GM23338 (cell line): ENCODE measurements around the gene EBF4. TPM values are rescaled to one million over a fixed set of nuclear protein-coding genes. Genes with fewer than 3 reads are reported as not detected.

Experiments used
- ATAC-seq: fragments of 200-7000 bp; cut with Tn5 transposase; 3 replicates; pipeline ENCODE4 v1.9.1; 2020
- DNase-seq: peaks from one replicate; pipeline ENCODE4 v3.0.0-alpha.2; 2015; ENCODE audit warnings: low spot score
- H2AFZ ChIP-seq: fragments of 200-600 bp; sonication (generic); 2 replicates; pipeline ENCODE4 v1.8.0; 2016; ENCODE audit warnings: antibody characterized with exemption, mild to moderate bottlenecking, moderate library complexity
- H3F3A ChIP-seq: fragments of 200-600 bp; sonication (generic); replicated peaks from 2 replicates; pipeline ENCODE4 v1.8.0; 2017; ENCODE audit warnings: antibody characterized with exemption, mixed run types, low read depth
- H3K27ac ChIP-seq: fragments of 200-600 bp; sonication (generic); 2 replicates; pipeline ENCODE4 v1.6.1; 2016; ENCODE audit warnings: low read depth
- H3K27me3 ChIP-seq: fragments of 200-600 bp; sonication (generic); 2 replicates; pipeline ENCODE4 v1.8.0; 2016; ENCODE audit warnings: mild to moderate bottlenecking, mixed run types, moderate library complexity; ENCODE audit not compliant: insufficient read depth
- H3K36me3 ChIP-seq: fragments of 200-600 bp; sonication (generic); 2 replicates; pipeline ENCODE4 v1.8.0; 2016; ENCODE audit warnings: mild to moderate bottlenecking; ENCODE audit not compliant: insufficient read depth
- H3K4me1 ChIP-seq: fragments of 200-600 bp; sonication (generic); 2 replicates; pipeline ENCODE4 v1.8.0; 2016; ENCODE audit warnings: mild to moderate bottlenecking, moderate library complexity; ENCODE audit not compliant: insufficient read depth
- H3K4me2 ChIP-seq: fragments of 200-600 bp; sonication (generic); 2 replicates; pipeline ENCODE4 v1.7.1; 2017; ENCODE audit warnings: mixed run types
- H3K4me3 ChIP-seq: fragments of 200-600 bp; sonication (generic); 2 replicates; pipeline ENCODE4 v1.6.1; 2016; ENCODE audit warnings: mixed run types
- H3K79me2 ChIP-seq: fragments of 200-600 bp; sonication (generic); replicated peaks from 2 replicates; pipeline ENCODE4 v1.8.0; 2017; ENCODE audit warnings: mild to moderate bottlenecking; ENCODE audit not compliant: insufficient read depth
- H3K9me2 ChIP-seq: fragments of 200-600 bp; sonication (generic); 2 replicates; pipeline ENCODE4 v1.8.0; 2017; ENCODE audit not compliant: insufficient read depth
- H4K20me1 ChIP-seq: fragments of 200-600 bp; sonication (generic); replicated peaks from 2 replicates; pipeline ENCODE4 v1.8.0; 2017; ENCODE audit warnings: mild to moderate bottlenecking; ENCODE audit not compliant: insufficient read depth
- H3K27ac Mint-ChIP-seq: 2 replicates; pipeline ENCODE4 v1.8.0; 2020; ENCODE audit warnings: inconsistent platforms, mild to moderate bottlenecking, moderate library complexity, mixed read lengths
- H3K27me3 Mint-ChIP-seq: 3 replicates; pipeline ENCODE4 v1.8.0; 2022; ENCODE audit warnings: low read depth, mild to moderate bottlenecking, moderate library complexity, mixed read lengths, inconsistent platforms; ENCODE audit not compliant: insufficient read depth, poor library complexity
- H3K36me3 Mint-ChIP-seq: 3 replicates; pipeline ENCODE4 v1.8.0; 2021; ENCODE audit warnings: low read depth, mild to moderate bottlenecking, inconsistent platforms, moderate library complexity, mixed read lengths
- H3K4me1 Mint-ChIP-seq: 3 replicates; pipeline ENCODE4 v1.8.0; 2020; ENCODE audit warnings: mild to moderate bottlenecking, inconsistent platforms, mixed read lengths
- H3K4me3 Mint-ChIP-seq: 3 replicates; pipeline ENCODE4 v1.8.0; 2021; ENCODE audit warnings: moderate library complexity, mild to moderate bottlenecking, inconsistent platforms, mixed read lengths
- H3K9me3 Mint-ChIP-seq: 3 replicates; pipeline ENCODE4 v1.8.0; 2020; ENCODE audit warnings: moderate library complexity, mild to moderate bottlenecking, inconsistent platforms, mixed read lengths
- CREB1 ChIP-seq: fragments of 250-450 bp; sonication (Bioruptor Pico); IDR thresholded peaks from 2 replicates; pipeline ENCODE4 v1.5.0; 2020; ENCODE audit warnings: low read depth, mild to moderate bottlenecking, moderate library complexity
- CTCF ChIP-seq, 2 experiments: fragments of 200-600 bp in 1 of 2; sonication (generic) in 1 of 2; conservative IDR thresholded peaks; 2 replicates each; pipeline versions ENCODE4 v1.5.1 to v1.6.1; 2016 to 2017; ENCODE audit warnings: antibody characterized with exemption in 2 of 2, low read depth in 2 of 2, mild to moderate bottlenecking in 2 of 2, moderate library complexity in 1 of 2
- ETS1 ChIP-seq: IDR thresholded peaks from 2 replicates; pipeline ENCODE4 v1.6.1; 2016; ENCODE audit warnings: antibody characterized with exemption
- EZH2 ChIP-seq: fragments of 200-600 bp; sonication (generic); IDR thresholded peaks from one replicate; pipeline ENCODE4 v1.8.0; 2017; ENCODE audit warnings: antibody characterized with exemption, mild to moderate bottlenecking, low read depth; ENCODE audit not compliant: unreplicated experiment
- EZH2phosphoT487 ChIP-seq: fragments of 200-600 bp; sonication (generic); IDR thresholded peaks from one replicate; pipeline ENCODE4 v1.8.1; 2018; ENCODE audit warnings: antibody characterized with exemption; ENCODE audit not compliant: unreplicated experiment
- JUNB ChIP-seq: IDR thresholded peaks from one replicate; pipeline ENCODE4 v1.6.1; 2016; ENCODE audit warnings: antibody characterized with exemption; ENCODE audit not compliant: unreplicated experiment
- NANOG ChIP-seq: IDR thresholded peaks from 2 replicates; pipeline ENCODE4 v1.6.1; 2016; ENCODE audit warnings: antibody characterized with exemption, borderline replicate concordance
- POLR2AphosphoS5 ChIP-seq: IDR thresholded peaks from 2 replicates; pipeline ENCODE4 v1.6.1; 2016; ENCODE audit warnings: antibody characterized with exemption, low read depth
- REST ChIP-seq: IDR thresholded peaks from one replicate; pipeline ENCODE4 v1.6.1; 2018; ENCODE audit warnings: antibody characterized with exemption; ENCODE audit not compliant: unreplicated experiment
- STAT1 ChIP-seq: IDR thresholded peaks from one replicate; pipeline ENCODE4 v1.6.1; 2016; ENCODE audit warnings: antibody characterized with exemption; ENCODE audit not compliant: unreplicated experiment
- ZNF114 ChIP-seq: fragments of 250-450 bp; sonication (Bioruptor Pico); IDR thresholded peaks from 2 replicates; pipeline ENCODE4 v1.5.0; 2020; ENCODE audit warnings: mild to moderate bottlenecking, moderate library complexity
- ZNF331 ChIP-seq: fragments of 250-450 bp; sonication (Bioruptor Pico); IDR thresholded peaks from 2 replicates; pipeline ENCODE4 v1.5.0; 2020; ENCODE audit warnings: low read depth, mild to moderate bottlenecking, moderate library complexity
- ZNF462 ChIP-seq: fragments of 250-450 bp; sonication (Bioruptor Pico); IDR thresholded peaks from 2 replicates; pipeline ENCODE4 v1.5.0; 2020; ENCODE audit warnings: mild to moderate bottlenecking, moderate library complexity
- polyA plus RNA-seq: library from polyadenylated mRNA; unstranded; fragments of >200 nt; fragmentation: Nextera tagmentation; extraction: Ambion mirVana; gene quantifications from 2 replicates; pipeline ENCODE4 v1.2.1, GENCODE V29; 2016
- total RNA-seq: library from RNA; depleted of rRNA; stranded (reverse); fragments of >200 nt; shearing (Covaris generic); gene quantifications from 2 replicates; pipeline ENCODE4 v1.2.3, GENCODE V29; 2014

Gene EBF4
- total and polyA plus RNA-seq, 2 experiments from 2014 or later: 0.66 to 1.6 TPM

- Histone ChIP-seq H3K27ac (no peak overlapping the region), H3K4me3 (no peak overlapping the region), H3K9me2 (no peaks in the 10 kb centered on the region), H3F3A (no peaks in the 10 kb centered on the region; the same call in 1 of the 2 replicates), H3K79me2 (no peaks in the 10 kb centered on the region), H3K27me3 (peaks cover 59% of the 10 kb centered on the region), H3K4me1 (peaks cover 15% of the 10 kb centered on the region), H3K4me2 (no peak overlapping the region), H3K36me3 (no peaks in the 10 kb centered on the region), H4K20me1 (peaks cover 4% of the 10 kb centered on the region; the same call in 1 of the 2 replicates), H2AFZ (no peak overlapping the region)
- peaks cover 47% of the 10 kb centered on the region for H3K27me3 Mint-ChIP-seq
- DNase-seq (no peak), ATAC-seq (no peak)
- no peaks in the 10 kb centered on the region for H3K9me3 Mint-ChIP-seq
- no peak overlapping the region for H3K4me3 Mint-ChIP-seq
- no peak overlapping the region for H3K27ac Mint-ChIP-seq
- TF ChIP-seq JUNB: no peak
- TF ChIP-seq ZNF331: no peak
- no peak for TF ChIP-seq EZH2
- no peak for TF ChIP-seq CREB1 (CRISPR knock-in tag)
- TF ChIP-seq ZNF462 (CRISPR knock-in tag): no peak
- TF ChIP-seq EZH2phosphoT487: no peak
- TF ChIP-seq CTCF (conservative IDR thresholded peaks at IDR 0.05; ENCODE audit: low read depth in 2 of 2): no peak
- TF ChIP-seq STAT1: no peak
- no peak for TF ChIP-seq ETS1
- TF ChIP-seq POLR2AphosphoS5: no peak
- no peak for TF ChIP-seq REST
- no peak for TF ChIP-seq NANOG
- no peak for TF ChIP-seq ZNF114 (CRISPR knock-in tag)
- H3K36me3 Mint-ChIP-seq: no peaks in the 10 kb centered on the region; the same call in 2 of the 3 replicates
- H3K4me1 Mint-ChIP-seq: peaks cover 23% of the 10 kb centered on the region
These were observed 61.8 kb downstream of the EBF4 start for GRCh38 chr20:2754424-2754823.
